Measurements from ENCODE around the gene CLN3.
"Not testable (repeated sequence)": the region's sequence is repeated elsewhere in the genome, so short reads cannot be mapped to it uniquely, and the experiment has no call there.

Gene CLN3

GRCh38 chr16:28502290-28502689 is 10.4 kb upstream of the CLN3 start:
- no peak for TF ChIP-seq CTCF (conservative IDR thresholded peaks at IDR 0.05; ENCODE audit: low read length)
- no peak for TF ChIP-seq EZH2phosphoT487 (IDR thresholded peaks at IDR 0.05; ENCODE audit: borderline replicate concordance)
- Histone ChIP-seq H4K20me1 (ENCODE audit: insufficient read depth, low read length, poor library complexity, severe bottlenecking) (no peaks in the 10 kb centered on the region), H2AFZ (ENCODE audit: low read length) (no peak overlapping the region), H3K27me3 (ENCODE audit: insufficient read depth, low read length, poor library complexity, severe bottlenecking) (no peaks in the 10 kb centered on the region), H3K9me3 (ENCODE audit: insufficient read depth, low read depth, low read length) (no peaks in the 10 kb centered on the region), H3K36me3 (ENCODE audit: insufficient read depth, low read length) (no peaks in the 10 kb centered on the region), H3K79me2 (ENCODE audit: insufficient read depth, low read length) (peaks cover 8% of the 10 kb centered on the region; the same call in 1 of the 2 replicates), H3K9ac (ENCODE audit: low read depth, low read length, poor library complexity, severe bottlenecking) (no peak overlapping the region), H3K4me2 (ENCODE audit: low read depth, low read length, poor library complexity, severe bottlenecking) (no peak overlapping the region), H3K4me1 (ENCODE audit: insufficient read depth, low read length, poor library complexity, severe bottlenecking) (peaks cover 3% of the 10 kb centered on the region), H3K9me2 (replicated peaks; ENCODE audit: low read depth, low read length) (no peaks in the 10 kb centered on the region), H3K4me3 (ENCODE audit: low read length, poor library complexity, severe bottlenecking) (no peak overlapping the region), H3F3A (ENCODE audit: low read depth) (no peaks in the 10 kb centered on the region)

GRCh38 chr16:28501258-28502232 is 9.7 kb upstream of the CLN3 start:
- H3K27me3 ChIP-seq (ENCODE audit: insufficient read depth, low read length, poor library complexity, severe bottlenecking) = no peaks in the 10 kb centered on the region
- peaks cover 11% of the 10 kb centered on the region for H3K4me1 ChIP-seq (ENCODE audit: insufficient read depth, low read length, poor library complexity, severe bottlenecking)
- no peak for TF ChIP-seq CTCF (conservative IDR thresholded peaks at IDR 0.05; ENCODE audit: low read length)
- TF ChIP-seq EZH2phosphoT487 (IDR thresholded peaks at IDR 0.05; ENCODE audit: borderline replicate concordance) = no peak
- no peak overlapping the region for H3K4me2 ChIP-seq (ENCODE audit: low read depth, low read length, poor library complexity, severe bottlenecking)
- peaks cover 15% of the 10 kb centered on the region; the same call in 1 of the 2 replicates for H3K79me2 ChIP-seq (ENCODE audit: insufficient read depth, low read length)
- H4K20me1 ChIP-seq (ENCODE audit: insufficient read depth, low read length, poor library complexity, severe bottlenecking) = no peaks in the 10 kb centered on the region
- H3F3A ChIP-seq (ENCODE audit: low read depth) = no peaks in the 10 kb centered on the region
- H2AFZ ChIP-seq (ENCODE audit: low read length) = no peak overlapping the region
- H3K9me3 ChIP-seq (ENCODE audit: insufficient read depth, low read depth, low read length) = no peaks in the 10 kb centered on the region
- H3K9me2 ChIP-seq (replicated peaks; ENCODE audit: low read depth, low read length) = no peaks in the 10 kb centered on the region
- H3K36me3 ChIP-seq (ENCODE audit: insufficient read depth, low read length) = no peaks in the 10 kb centered on the region
- no peak overlapping the region for H3K9ac ChIP-seq (ENCODE audit: low read depth, low read length, poor library complexity, severe bottlenecking)
- H3K4me3 ChIP-seq (ENCODE audit: low read length, poor library complexity, severe bottlenecking) = no peak overlapping the region

GRCh38 chr16:28500476-28501180 is 8.8 kb upstream of the CLN3 start:
- peaks cover 20% of the 10 kb centered on the region for H3K4me1 ChIP-seq (ENCODE audit: insufficient read depth, low read length, poor library complexity, severe bottlenecking)
- H3K9me2 ChIP-seq (replicated peaks; ENCODE audit: low read depth, low read length); H3F3A ChIP-seq (ENCODE audit: low read depth); H3K4me2 ChIP-seq (ENCODE audit: low read depth, low read length, poor library complexity, severe bottlenecking); H3K4me3 ChIP-seq (ENCODE audit: low read length, poor library complexity, severe bottlenecking); H3K36me3 ChIP-seq (ENCODE audit: insufficient read depth, low read length); H4K20me1 ChIP-seq (ENCODE audit: insufficient read depth, low read length, poor library complexity, severe bottlenecking); H3K27me3 ChIP-seq (ENCODE audit: insufficient read depth, low read length, poor library complexity, severe bottlenecking); H3K9ac ChIP-seq (ENCODE audit: low read depth, low read length, poor library complexity, severe bottlenecking); H2AFZ ChIP-seq (ENCODE audit: low read length); H3K9me3 ChIP-seq (ENCODE audit: insufficient read depth, low read depth, low read length): not testable (repeated sequence)
- peaks cover 25% of the 10 kb centered on the region for H3K79me2 ChIP-seq (ENCODE audit: insufficient read depth, low read length)

All from Loucy (cell line).